ENCODE measurements around the gene KRTAP10-7. TPM values are rescaled to one million over a fixed set of nuclear protein-coding genes. Genes with fewer than 3 reads are reported as not detected.
"Not testable (repeated sequence)": the region's sequence is repeated elsewhere in the genome, so short reads cannot be mapped to it uniquely, and the experiment has no call there.

The KRTAP10-7 gene
- total RNA-seq, 2 donors from 2014 or later, result not detected

- Histone ChIP-seq H3K27me3 (replicated peaks; ENCODE audit: insufficient read depth) (no peaks in the 10 kb centered on the region), H3K36me3 (no peaks in the 10 kb centered on the region), H3K9me3 (peaks cover 13% of the 10 kb centered on the region), H3K27ac (no peak overlapping the region), H3K4me3 (no peak overlapping the region), H3K4me1 (ENCODE audit: control insufficient read depth in 1 of 2, low read depth in 2 of 2) (no peaks in the 10 kb centered on the region)
- ATAC-seq (ENCODE audit: insufficient number of reproducible peaks, low FRiP score, low read depth) (no peak), DNase-seq (ENCODE audit: low spot score) (no peak)
- TF ChIP-seq, protein P1, sequence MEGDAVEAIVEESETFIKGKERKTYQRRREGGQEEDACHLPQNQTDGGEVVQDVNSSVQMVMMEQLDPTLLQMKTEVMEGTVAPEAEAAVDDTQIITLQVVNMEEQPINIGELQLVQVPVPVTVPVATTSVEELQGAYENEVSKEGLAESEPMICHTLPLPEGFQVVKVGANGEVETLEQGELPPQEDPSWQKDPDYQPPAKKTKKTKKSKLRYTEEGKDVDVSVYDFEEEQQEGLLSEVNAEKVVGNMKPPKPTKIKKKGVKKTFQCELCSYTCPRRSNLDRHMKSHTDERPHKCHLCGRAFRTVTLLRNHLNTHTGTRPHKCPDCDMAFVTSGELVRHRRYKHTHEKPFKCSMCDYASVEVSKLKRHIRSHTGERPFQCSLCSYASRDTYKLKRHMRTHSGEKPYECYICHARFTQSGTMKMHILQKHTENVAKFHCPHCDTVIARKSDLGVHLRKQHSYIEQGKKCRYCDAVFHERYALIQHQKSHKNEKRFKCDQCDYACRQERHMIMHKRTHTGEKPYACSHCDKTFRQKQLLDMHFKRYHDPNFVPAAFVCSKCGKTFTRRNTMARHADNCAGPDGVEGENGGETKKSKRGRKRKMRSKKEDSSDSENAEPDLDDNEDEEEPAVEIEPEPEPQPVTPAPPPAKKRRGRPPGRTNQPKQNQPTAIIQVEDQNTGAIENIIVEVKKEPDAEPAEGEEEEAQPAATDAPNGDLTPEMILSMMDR (IDR thresholded peaks at IDR 0.05), result no peak
Observed at GRCh38 chr21:44578371-44579055, 21.9 kb upstream of the KRTAP10-7 start.

DNA sequence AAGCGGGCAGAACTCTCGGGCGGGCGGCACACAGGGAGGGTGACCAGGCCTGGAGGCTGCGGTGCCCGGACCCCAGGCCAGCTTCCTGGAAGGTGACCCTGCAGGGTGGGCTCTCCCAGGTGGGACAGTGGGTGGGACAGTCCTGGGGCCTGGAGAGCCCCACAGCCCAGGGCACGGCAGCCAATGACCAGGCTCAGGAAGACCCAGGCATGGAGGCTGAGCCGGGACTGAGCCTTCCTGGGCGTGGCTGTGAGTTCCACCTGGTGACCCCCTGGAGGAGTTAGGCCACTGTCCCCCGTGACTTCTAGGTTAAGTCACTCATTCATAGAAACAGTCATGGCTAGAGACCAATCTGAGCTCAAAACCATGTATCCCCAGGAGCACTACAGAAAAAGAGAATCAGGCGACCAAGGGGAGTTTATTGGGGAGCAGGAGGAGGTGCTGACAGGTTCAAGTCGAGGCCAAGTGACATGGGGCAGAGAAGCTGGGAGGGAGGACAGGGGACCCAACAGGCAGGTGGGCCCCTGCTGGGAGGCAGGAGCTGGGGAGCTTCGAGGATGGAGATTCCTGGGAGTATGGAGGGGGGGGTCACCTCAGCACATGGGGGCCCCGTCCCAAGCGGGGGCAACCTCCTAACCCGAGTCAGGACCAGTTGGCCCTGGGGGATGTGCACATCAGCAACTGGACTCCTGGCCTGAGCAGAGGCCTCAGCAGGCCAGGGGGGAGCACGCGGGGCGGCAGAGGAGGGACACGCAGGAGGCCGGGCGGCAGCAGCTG, 21.2 kb upstream of the KRTAP10-7 start:
- ATAC-seq (ENCODE audit: insufficient number of reproducible peaks, low FRiP score, low read depth), result no peak

DNA sequence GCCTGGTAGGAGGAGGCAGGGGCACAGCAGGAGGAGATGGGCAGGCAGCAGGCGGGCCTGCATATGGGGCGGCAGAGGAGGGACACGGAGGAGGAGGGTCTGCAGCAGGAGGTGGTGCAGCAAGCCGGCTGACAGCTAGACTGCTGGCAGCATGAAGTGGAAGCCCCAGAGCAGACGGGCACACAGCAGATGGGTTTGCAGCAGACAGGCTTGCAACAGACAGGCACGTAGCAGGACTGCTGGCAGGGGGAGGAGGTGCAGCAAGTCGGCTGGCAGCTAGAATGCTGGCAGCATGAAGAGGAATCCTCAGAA, 20.6 kb upstream of the KRTAP10-7 start:
- H3K36me3 ChIP-seq, result no peaks in the 10 kb centered on the region
- TF ChIP-seq, protein P1 (IDR thresholded peaks at IDR 0.05), result no peak
- no peaks in the 10 kb centered on the region for H3K4me1 ChIP-seq (ENCODE audit: control insufficient read depth in 1 of 2, low read depth in 2 of 2)
- no peak overlapping the region for H3K27ac ChIP-seq
- H3K4me3 ChIP-seq, result no peak overlapping the region
- no peak for DNase-seq (ENCODE audit: low spot score)
- peaks cover 13% of the 10 kb centered on the region for H3K9me3 ChIP-seq
- no peak for ATAC-seq (ENCODE audit: insufficient number of reproducible peaks, low FRiP score, low read depth)
- no peaks in the 10 kb centered on the region for H3K27me3 ChIP-seq (replicated peaks; ENCODE audit: insufficient read depth)

More for the DNA sequence above, 21.2 kb upstream of the KRTAP10-7 start:
- no peaks in the 10 kb centered on the region for H3K36me3 ChIP-seq
- DNase-seq (ENCODE audit: low spot score), result no peak
- no peak overlapping the region for H3K4me3 ChIP-seq
- no peaks in the 10 kb centered on the region for H3K27me3 ChIP-seq (replicated peaks; ENCODE audit: insufficient read depth)
- TF ChIP-seq, protein P1 (IDR thresholded peaks at IDR 0.05), result no peak
- H3K4me1 ChIP-seq (ENCODE audit: control insufficient read depth in 1 of 2, low read depth in 2 of 2), result no peaks in the 10 kb centered on the region
- H3K9me3 ChIP-seq, result peaks cover 13% of the 10 kb centered on the region
- H3K27ac ChIP-seq, result no peak overlapping the region

DNA sequence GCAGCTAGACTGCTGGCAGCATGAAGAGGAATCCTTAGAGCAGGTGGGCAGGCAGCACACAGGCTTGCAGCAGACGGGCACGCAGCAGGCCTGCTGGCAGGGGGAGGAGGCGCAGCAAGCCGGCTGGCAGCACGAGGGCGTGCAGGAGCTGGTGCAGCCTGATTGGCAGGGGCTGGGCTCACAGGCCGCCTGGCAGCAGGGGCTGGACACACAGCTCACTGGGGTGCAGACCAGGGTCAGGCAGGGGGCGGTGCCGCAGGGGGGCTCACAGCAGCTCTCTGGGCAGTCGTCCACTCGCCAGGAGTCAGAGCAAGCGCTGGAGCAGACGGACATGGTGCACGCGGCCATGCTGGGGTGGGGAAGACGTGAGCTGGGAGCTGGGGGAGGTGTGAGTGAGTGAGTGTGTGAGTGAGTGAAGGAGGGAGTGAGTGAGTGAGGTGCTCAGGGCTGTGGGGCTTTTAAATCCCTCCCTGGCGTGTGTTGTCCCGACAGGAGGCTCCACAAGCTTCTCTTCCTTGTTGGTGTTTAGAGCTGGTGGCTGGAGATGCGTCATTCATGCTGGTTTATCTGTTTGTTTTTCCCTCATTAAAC, 20.1 kb upstream of the KRTAP10-7 start, which contains the start of gene KRTAP10-5:
KRTAP10-5 (minus strand) TSS at position 374 of the 591 bp plus-strand sequence; CDS start at position 348, 26 bp downstream.
- not testable (repeated sequence) for H3K27me3 ChIP-seq (replicated peaks; ENCODE audit: insufficient read depth); H3K4me3 ChIP-seq; H3K27ac ChIP-seq; DNase-seq (ENCODE audit: low spot score); H3K36me3 ChIP-seq; H3K4me1 ChIP-seq (ENCODE audit: control insufficient read depth in 1 of 2, low read depth in 2 of 2); ATAC-seq (ENCODE audit: insufficient number of reproducible peaks, low FRiP score, low read depth)
- H3K9me3 ChIP-seq, result peaks cover 13% of the 10 kb centered on the region

GRCh38 chr21:44581158-44581557, 19.2 kb upstream of the KRTAP10-7 start:
- Histone ChIP-seq H3K4me3 (no peak overlapping the region), H3K27me3 (replicated peaks; ENCODE audit: insufficient read depth) (no peaks in the 10 kb centered on the region), H3K36me3 (no peaks in the 10 kb centered on the region), H3K9me3 (peaks cover 13% of the 10 kb centered on the region), H3K4me1 (ENCODE audit: control insufficient read depth in 1 of 2, low read depth in 2 of 2) (no peaks in the 10 kb centered on the region), H3K27ac (no peak overlapping the region)
- ATAC-seq (ENCODE audit: insufficient number of reproducible peaks, low FRiP score, low read depth), result no peak
- TF ChIP-seq, protein P1 (IDR thresholded peaks at IDR 0.05), result no peak
- no peak for DNase-seq (ENCODE audit: low spot score)
